Measurements from ENCODE around the gene COL6A2. TPM values are rescaled to one million over a fixed set of nuclear protein-coding genes. Genes with fewer than 3 reads are reported as not detected.
"Not testable (repeated sequence)": the region's sequence is repeated elsewhere in the genome, so short reads cannot be mapped to it uniquely, and the experiment has no call there.

COL6A2 gene
- total RNA-seq, 1 donor: 487 TPM

GRCh38 chr21:46057111-46057709 is 40.7 kb upstream of the COL6A2 start:
- DNase-seq (ENCODE audit: low read depth): no peak
- H3K4me3 ChIP-seq (ENCODE audit: low read depth, low read length): no peak overlapping the region
- TF ChIP-seq CTCF (IDR thresholded peaks at IDR 0.05; ENCODE audit: insufficient read depth, low read depth, low read length): no peak

- no peak for DNase-seq (ENCODE audit: low read depth)
- TF ChIP-seq CTCF (IDR thresholded peaks at IDR 0.05; ENCODE audit: insufficient read depth, low read depth, low read length): no peak
- H3K4me3 ChIP-seq (ENCODE audit: low read depth, low read length): no peak overlapping the region
These were observed 40.1 kb upstream of the COL6A2 start for GRCh38 chr21:46057710-46058241.

GRCh38 chr21:46058431-46059145 is 39.3 kb upstream of the COL6A2 start:
- no peak overlapping the region for H3K4me3 ChIP-seq (ENCODE audit: low read depth, low read length)
- DNase-seq (ENCODE audit: low read depth): no peak

GRCh38 chr21:46059195-46059594 is 38.7 kb upstream of the COL6A2 start:
- no peak for TF ChIP-seq CTCF (IDR thresholded peaks at IDR 0.05; ENCODE audit: insufficient read depth, low read depth, low read length)
- H3K4me3 ChIP-seq (ENCODE audit: low read depth, low read length): no peak overlapping the region
- no peak for DNase-seq (ENCODE audit: low read depth)

More at GRCh38 chr21:46058431-46059145, 39.3 kb upstream of the COL6A2 start:
- TF ChIP-seq CTCF (IDR thresholded peaks at IDR 0.05; ENCODE audit: insufficient read depth, low read depth, low read length): no peak

- DNase-seq (ENCODE audit: low read depth); H3K4me3 ChIP-seq (ENCODE audit: low read depth, low read length): not testable (repeated sequence)
These were observed 38.0 kb upstream of the COL6A2 start for GRCh38 chr21:46059711-46060455.

GRCh38 chr21:46060596-46061061 is 37.3 kb upstream of the COL6A2 start:
- DNase-seq (ENCODE audit: low read depth): peak; percentile 99
- no peak for TF ChIP-seq CTCF (IDR thresholded peaks at IDR 0.05; ENCODE audit: insufficient read depth, low read depth, low read length)
- no peak overlapping the region for H3K4me3 ChIP-seq (ENCODE audit: low read depth, low read length)

GRCh38 chr21:46061063-46061462 is 36.8 kb upstream of the COL6A2 start:
- H3K4me3 ChIP-seq (ENCODE audit: low read depth, low read length): no peak overlapping the region
- DNase-seq (ENCODE audit: low read depth): no peak
- TF ChIP-seq CTCF (IDR thresholded peaks at IDR 0.05; ENCODE audit: insufficient read depth, low read depth, low read length): no peak
